Karpas-422 (cell line): ENCODE measurements around the gene PPARA. TPM values are rescaled to one million over a fixed set of nuclear protein-coding genes. Genes with fewer than 3 reads are reported as not detected.

ENCODE experiments used
- DNase-seq: peaks from one replicate; pipeline ENCODE4 v3.0.0-alpha.2; 2015
- H2AFZ ChIP-seq: fragments of 200-600 bp; sonication (generic); 2 replicates; pipeline ENCODE4 v1.6.1; 2014; ENCODE audit warnings: antibody characterized with exemption, low read length, mixed read lengths
- H3K27ac ChIP-seq: fragments of 200-600 bp; sonication (generic); 2 replicates; pipeline ENCODE4 v1.5.1; 2014; ENCODE audit warnings: mild to moderate bottlenecking, low read length, moderate library complexity
- H3K27me3 ChIP-seq: fragments of 200-600 bp; sonication (generic); 2 replicates; pipeline ENCODE4 v1.6.1; 2014; ENCODE audit warnings: low read length, mixed read lengths
- H3K36me3 ChIP-seq: fragments of 200-600 bp; sonication (generic); 2 replicates; pipeline ENCODE4 v1.6.1; 2014; ENCODE audit warnings: low read length, mixed read lengths; ENCODE audit not compliant: insufficient read depth
- H3K4me1 ChIP-seq: fragments of 200-600 bp; sonication (generic); 2 replicates; pipeline ENCODE4 v1.6.1; 2014; ENCODE audit warnings: mild to moderate bottlenecking, low read length, mixed read lengths
- H3K4me2 ChIP-seq: fragments of 200-600 bp; sonication (generic); 2 replicates; pipeline ENCODE4 v1.6.1; 2014; ENCODE audit warnings: low read length, low read depth, mild to moderate bottlenecking; ENCODE audit not compliant: poor library complexity, severe bottlenecking
- H3K4me3 ChIP-seq: fragments of 200-600 bp; sonication (generic); 2 replicates; pipeline ENCODE4 v1.5.1; 2014; ENCODE audit warnings: mild to moderate bottlenecking, antibody characterized with exemption, low read length, mixed read lengths
- H3K79me2 ChIP-seq: fragments of 200-600 bp; sonication (generic); 2 replicates; pipeline ENCODE4 v1.6.1; 2014; ENCODE audit warnings: mild to moderate bottlenecking, low read length, mixed read lengths
- H3K9ac ChIP-seq: fragments of 200-600 bp; sonication (generic); 2 replicates; pipeline ENCODE4 v1.6.0; 2014; ENCODE audit warnings: low read length
- H3K9me2 ChIP-seq: fragments of 200-600 bp; sonication (generic), shearing (Covaris generic); replicated peaks from 2 replicates; pipeline ENCODE4 v1.6.0; 2014; ENCODE audit warnings: mild to moderate bottlenecking, low read length, moderate library complexity; ENCODE audit not compliant: insufficient read depth
- H3K9me3 ChIP-seq: fragments of 300-700, 200-600 bp; sonication (generic); 2 replicates; pipeline ENCODE4 v1.6.1; 2014; ENCODE audit warnings: low read length, mixed read lengths
- H4K20me1 ChIP-seq: fragments of 200-600 bp; sonication (generic); 2 replicates; pipeline ENCODE4 v1.6.1; 2014; ENCODE audit warnings: mild to moderate bottlenecking, antibody characterized with exemption, low read length, low read depth; ENCODE audit not compliant: insufficient read depth
- total RNA-seq: library from RNA; depleted of rRNA; stranded (reverse); fragments of >200 nt; shearing (Covaris generic); gene quantifications from 2 replicates; pipeline ENCODE4 v1.2.3, GENCODE V29; 2014; ENCODE audit warnings: low replicate concordance

The PPARA gene
- total RNA-seq, 1 experiment from 2014 or later, result 23.5 TPM

DNA sequence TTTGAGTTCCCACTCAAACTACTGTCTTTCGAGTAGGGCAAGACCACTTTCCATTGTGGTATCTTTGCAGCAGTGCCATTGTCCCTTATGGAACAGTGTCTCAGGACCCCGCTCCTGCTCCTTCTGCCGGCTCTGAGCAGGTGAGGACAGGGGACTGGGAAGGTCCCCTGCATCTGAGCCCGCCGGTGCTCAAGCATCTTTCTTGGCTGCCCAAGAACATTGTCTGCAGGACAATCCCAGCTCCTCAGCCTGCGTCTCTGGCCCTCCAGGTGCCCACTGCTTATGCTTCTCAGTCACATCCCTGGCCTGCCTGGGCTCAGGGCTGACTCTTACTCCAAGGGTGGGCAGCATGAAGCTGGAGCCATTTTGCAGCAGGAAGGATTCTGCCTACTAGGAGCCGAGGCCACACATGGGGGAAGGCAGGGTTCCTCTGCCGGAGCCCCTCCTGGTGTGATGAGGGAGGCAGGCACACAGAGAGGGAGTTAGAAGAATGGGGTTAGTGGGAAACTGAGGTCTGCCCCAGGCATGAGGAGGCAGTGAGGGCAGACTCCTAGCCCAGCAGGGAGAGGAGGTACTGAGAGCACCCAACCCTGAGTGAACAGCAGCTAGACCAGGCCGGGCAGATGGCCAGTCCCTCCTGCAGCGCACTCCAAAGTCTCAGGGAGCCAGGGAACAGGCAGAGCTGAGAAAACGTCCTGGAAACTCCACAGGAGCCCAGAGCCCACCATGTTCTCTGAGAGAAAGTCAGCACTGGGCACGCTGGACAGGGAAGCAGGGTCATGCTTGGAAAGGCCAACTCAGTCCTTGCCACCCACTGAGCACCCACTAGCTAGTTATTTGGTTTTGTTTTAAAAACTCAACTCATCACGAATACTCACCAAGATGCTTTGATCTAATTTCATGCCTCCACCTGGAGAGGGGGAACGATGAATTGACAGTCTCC is 7.5 kb upstream of the PPARA start:
- Histone ChIP-seq H3K9me2 (no peaks in the 10 kb centered on the region), H3K4me1 (no peaks in the 10 kb centered on the region), H3K27ac (no peak overlapping the region), H3K36me3 (no peaks in the 10 kb centered on the region), H2AFZ (no peak overlapping the region), H3K9ac (no peak overlapping the region), H3K9me3 (no peaks in the 10 kb centered on the region), H3K79me2 (no peaks in the 10 kb centered on the region), H4K20me1 (no peaks in the 10 kb centered on the region), H3K4me3 (no peak overlapping the region), H3K27me3 (no peaks in the 10 kb centered on the region), H3K4me2 (no peak overlapping the region)
- DNase-seq, result no peak

DNA sequence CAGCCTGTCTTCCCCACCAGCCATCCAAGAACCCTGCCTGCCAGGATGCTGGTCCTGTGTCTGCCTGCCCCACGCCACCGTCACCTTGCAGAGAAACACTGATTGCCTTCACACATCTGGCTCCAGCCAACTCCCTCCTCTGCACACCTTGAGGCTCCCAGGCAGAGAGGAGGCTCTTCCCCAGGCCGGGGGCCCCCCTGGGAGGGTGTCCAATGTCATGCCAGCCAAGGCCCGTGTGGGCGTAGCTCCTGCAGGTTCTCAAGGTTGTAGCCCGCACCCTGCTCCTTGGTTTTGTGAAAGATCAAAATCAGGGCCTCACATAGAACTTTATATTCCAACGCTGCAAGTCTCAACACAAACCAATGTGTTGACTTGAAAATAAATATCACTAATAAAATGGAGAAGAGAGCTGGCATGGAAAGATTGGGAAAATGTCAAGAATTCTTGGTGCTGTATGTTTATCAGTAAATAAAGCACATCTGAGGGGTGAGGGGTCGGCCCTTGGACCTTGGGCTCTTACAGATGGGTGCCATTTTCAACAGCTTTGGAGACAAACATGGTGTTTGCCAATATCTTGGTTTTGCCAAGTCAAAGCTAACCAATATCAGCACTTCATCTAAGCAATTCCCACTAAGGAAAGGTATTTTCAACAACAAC is 6.7 kb upstream of the PPARA start:
- Histone ChIP-seq H3K79me2 (no peaks in the 10 kb centered on the region), H3K27me3 (no peaks in the 10 kb centered on the region), H3K9ac (no peak overlapping the region), H3K4me3 (no peak overlapping the region), H3K27ac (no peak overlapping the region), H2AFZ (no peak overlapping the region), H3K4me2 (no peak overlapping the region), H3K9me2 (no peaks in the 10 kb centered on the region), H3K9me3 (no peaks in the 10 kb centered on the region), H4K20me1 (no peaks in the 10 kb centered on the region), H3K4me1 (no peaks in the 10 kb centered on the region), H3K36me3 (no peaks in the 10 kb centered on the region)
- no peak for DNase-seq

DNA sequence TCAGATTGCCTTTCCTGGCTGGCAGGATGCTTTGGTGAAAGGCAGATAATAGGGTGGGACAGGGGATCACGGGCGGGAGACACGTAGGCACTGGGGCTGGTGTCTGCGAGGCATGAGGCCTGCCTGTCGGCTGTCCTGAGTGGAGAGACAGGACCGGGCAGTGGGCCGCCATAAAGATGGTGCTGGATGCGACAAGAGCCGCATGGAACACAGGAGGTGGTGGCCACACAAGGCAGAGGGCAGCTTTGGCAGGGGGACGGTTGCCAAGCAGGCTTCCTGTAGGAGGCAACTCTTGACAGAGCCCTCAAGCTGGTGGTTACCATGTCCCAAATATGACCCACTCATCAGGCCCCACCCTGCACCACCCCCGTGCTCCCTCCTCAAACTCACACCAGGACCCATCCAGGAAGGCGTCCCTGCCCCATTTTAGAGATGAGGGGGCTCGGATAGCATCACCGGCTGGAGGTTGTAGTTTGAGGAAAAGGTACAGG is 4.9 kb upstream of the PPARA start:
- H4K20me1 ChIP-seq, result no peaks in the 10 kb centered on the region
- H2AFZ ChIP-seq, result no peak overlapping the region
- H3K4me1 ChIP-seq, result peaks cover 10% of the 10 kb centered on the region
- H3K9ac ChIP-seq, result no peak overlapping the region
- H3K9me2 ChIP-seq, result no peaks in the 10 kb centered on the region
- no peaks in the 10 kb centered on the region for H3K27me3 ChIP-seq
- no peak overlapping the region for H3K4me3 ChIP-seq
- H3K27ac ChIP-seq, result no peak overlapping the region
- H3K9me3 ChIP-seq, result no peaks in the 10 kb centered on the region
- no peak for DNase-seq
- H3K4me2 ChIP-seq, result no peak overlapping the region
- H3K79me2 ChIP-seq, result no peaks in the 10 kb centered on the region
- no peaks in the 10 kb centered on the region for H3K36me3 ChIP-seq

DNA sequence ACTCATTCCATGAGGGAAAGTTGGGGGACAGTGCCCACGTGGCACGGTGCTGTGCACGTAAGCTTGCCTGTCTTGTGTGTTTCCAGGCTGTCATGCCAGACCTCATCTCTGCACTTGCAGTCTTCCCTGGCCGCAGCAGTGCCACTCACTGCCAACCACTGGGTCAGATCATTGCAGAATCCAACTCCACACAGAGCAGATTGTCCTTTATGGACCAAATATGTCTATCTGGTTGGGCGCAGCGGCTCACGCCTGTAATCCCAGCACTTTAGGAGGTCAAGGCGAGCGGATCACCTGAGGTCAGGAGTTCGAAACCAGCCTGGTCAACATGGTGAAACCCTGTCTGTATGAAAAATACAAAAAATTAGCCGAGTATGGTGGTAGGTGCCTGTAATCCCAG is 4.4 kb upstream of the PPARA start:
- no peaks in the 10 kb centered on the region for H3K79me2 ChIP-seq

DNA sequence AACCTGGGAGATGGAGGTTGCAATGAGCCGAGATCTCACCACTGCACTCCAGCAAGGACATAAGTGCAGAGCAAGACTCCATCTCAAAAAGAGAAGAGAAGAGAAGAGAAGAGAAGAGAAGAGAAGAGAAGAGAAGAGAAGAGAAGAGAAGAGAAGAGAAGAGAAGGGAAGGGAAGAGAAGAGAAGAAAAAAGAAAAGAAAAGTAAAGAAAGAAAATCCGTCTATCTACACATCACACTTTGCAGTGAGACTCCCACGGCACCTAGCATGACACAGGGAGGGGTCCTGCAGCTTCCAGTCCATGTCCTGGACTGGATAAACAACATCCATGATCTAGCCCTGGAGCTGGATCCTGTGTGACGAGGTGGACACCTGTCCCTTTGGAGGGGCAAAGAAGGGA is 4.0 kb upstream of the PPARA start:
- Histone ChIP-seq H3K36me3 (no peaks in the 10 kb centered on the region), H3K9ac (no peak overlapping the region), H2AFZ (no peak overlapping the region), H3K9me3 (no peaks in the 10 kb centered on the region), H3K27ac (no peak overlapping the region), H3K4me3 (no peak overlapping the region), H3K9me2 (no peaks in the 10 kb centered on the region), H3K27me3 (no peaks in the 10 kb centered on the region), H3K79me2 (peaks cover 1% of the 10 kb centered on the region), H3K4me2 (no peak overlapping the region), H4K20me1 (no peaks in the 10 kb centered on the region), H3K4me1 (peaks cover 10% of the 10 kb centered on the region)
- no peak for DNase-seq

More for the DNA sequence above, 4.4 kb upstream of the PPARA start:
- H3K9ac ChIP-seq, result no peak overlapping the region
- no peaks in the 10 kb centered on the region for H3K9me2 ChIP-seq
- H3K9me3 ChIP-seq, result no peaks in the 10 kb centered on the region
- no peak overlapping the region for H3K4me3 ChIP-seq
- H4K20me1 ChIP-seq, result no peaks in the 10 kb centered on the region
- peaks cover 10% of the 10 kb centered on the region for H3K4me1 ChIP-seq
- DNase-seq, result no peak
- no peaks in the 10 kb centered on the region for H3K27me3 ChIP-seq
- H3K36me3 ChIP-seq, result no peaks in the 10 kb centered on the region
- no peak overlapping the region for H3K27ac ChIP-seq
- H3K4me2 ChIP-seq, result no peak overlapping the region
- no peak overlapping the region for H2AFZ ChIP-seq

DNA sequence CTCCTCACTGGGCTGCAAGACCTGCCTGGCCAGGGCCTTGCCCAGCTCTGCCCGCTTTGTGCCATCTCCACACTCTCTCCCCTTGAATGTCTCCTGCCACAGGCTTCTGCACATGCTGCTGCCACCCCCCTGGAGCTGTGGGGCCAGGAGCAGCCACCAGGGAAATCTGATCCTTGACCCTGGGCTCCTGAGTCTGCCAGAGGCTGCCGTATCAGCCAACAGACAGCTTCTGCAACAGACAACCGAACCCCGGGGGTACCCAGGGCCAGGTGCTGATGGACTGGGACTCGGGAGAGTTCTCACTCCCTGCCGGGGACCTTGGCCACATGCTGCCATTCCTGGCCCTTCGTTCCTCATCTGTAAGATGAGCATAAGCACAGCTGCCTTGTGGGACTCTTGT is 3.3 kb upstream of the PPARA start:
- no peaks in the 10 kb centered on the region for H3K36me3 ChIP-seq
- no peak overlapping the region for H3K9ac ChIP-seq

DNA sequence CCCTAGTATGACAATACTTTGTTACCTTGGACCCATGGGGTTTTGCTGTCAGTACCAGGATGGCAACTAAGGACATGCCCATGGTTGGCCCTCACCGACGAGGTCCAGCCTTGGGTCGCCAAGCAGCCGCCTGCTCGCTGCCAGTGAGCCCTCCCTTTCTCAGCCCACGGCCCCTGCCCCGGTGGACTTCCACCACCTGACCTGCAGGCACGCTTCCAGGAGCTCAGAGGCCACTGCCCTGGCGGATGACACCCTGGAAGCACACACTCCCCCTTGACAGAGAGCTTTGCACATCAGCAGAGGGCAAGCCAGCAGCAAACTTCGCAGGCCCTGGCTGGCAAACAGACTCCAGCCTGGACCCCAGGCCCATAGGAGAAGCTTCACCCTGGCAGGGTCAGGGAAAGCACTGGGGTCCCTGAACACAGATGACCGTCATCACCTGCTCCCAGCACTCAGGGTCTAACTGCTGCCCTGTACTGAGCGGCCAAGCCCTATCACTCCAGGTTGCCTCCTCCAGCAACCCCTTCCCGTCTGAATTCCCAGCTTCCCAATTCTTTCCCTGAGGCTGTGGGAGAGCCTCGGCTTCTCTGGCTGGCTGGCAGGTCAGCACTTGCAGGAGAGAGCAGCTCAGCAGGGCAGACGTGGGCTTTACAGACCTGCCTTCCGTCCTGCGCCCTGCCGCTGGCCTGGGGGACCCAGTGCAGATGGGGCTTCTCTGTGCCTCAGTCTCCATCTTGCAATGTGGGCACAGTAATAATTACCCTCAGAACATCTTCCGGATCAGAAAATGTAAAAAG is 2.7 kb upstream of the PPARA start:
- H3K9me2 ChIP-seq, result no peaks in the 10 kb centered on the region
- H3K4me2 ChIP-seq, result no peak overlapping the region
- no peaks in the 10 kb centered on the region for H3K9me3 ChIP-seq
- H2AFZ ChIP-seq, result no peak overlapping the region
- DNase-seq, result no peak
- peaks cover 4% of the 10 kb centered on the region; the same call in 1 of the 2 replicates for H3K36me3 ChIP-seq
- peaks cover 24% of the 10 kb centered on the region for H3K4me1 ChIP-seq
- no peak overlapping the region for H3K27ac ChIP-seq
- H4K20me1 ChIP-seq, result no peaks in the 10 kb centered on the region
- peaks cover 13% of the 10 kb centered on the region for H3K79me2 ChIP-seq
- no peak overlapping the region for H3K4me3 ChIP-seq
- H3K9ac ChIP-seq, result no peak overlapping the region
- H3K27me3 ChIP-seq, result no peaks in the 10 kb centered on the region

More for the DNA sequence above, 3.3 kb upstream of the PPARA start:
- no peak overlapping the region for H2AFZ ChIP-seq
- no peaks in the 10 kb centered on the region for H3K27me3 ChIP-seq
- peaks cover 17% of the 10 kb centered on the region for H3K4me1 ChIP-seq
- no peak overlapping the region for H3K4me3 ChIP-seq
- no peaks in the 10 kb centered on the region for H3K9me3 ChIP-seq
- no peaks in the 10 kb centered on the region for H3K9me2 ChIP-seq
- no peak overlapping the region for H3K4me2 ChIP-seq
- no peak for DNase-seq
- H4K20me1 ChIP-seq, result no peaks in the 10 kb centered on the region
- H3K27ac ChIP-seq, result no peak overlapping the region
- H3K79me2 ChIP-seq, result peaks cover 9% of the 10 kb centered on the region

DNA sequence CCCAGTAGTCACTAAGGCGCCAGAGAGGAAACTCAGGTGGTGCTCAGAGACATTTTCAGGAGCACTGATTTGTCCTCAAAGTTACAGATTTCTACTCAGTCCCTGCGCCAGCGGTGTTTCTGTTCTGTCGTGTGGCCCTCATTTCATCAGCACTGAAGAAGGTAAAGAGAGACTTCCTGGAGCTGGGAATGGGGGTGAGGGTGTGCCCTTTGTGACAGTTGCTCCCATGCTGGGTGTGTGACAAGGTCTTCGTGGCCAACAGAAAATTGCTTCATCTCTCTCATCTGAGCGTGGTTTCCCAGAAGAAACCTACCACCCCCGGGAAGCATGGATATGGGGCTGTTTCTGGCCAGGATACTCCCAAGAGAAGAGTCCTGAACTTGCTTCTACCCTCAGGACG is 2.0 kb upstream of the PPARA start:
- peaks cover 24% of the 10 kb centered on the region for H3K4me1 ChIP-seq

More for the DNA sequence above, 2.0 kb upstream of the PPARA start:
- Histone ChIP-seq H3K27ac (no peak overlapping the region), H3K27me3 (no peaks in the 10 kb centered on the region), H3K4me3 (no peak overlapping the region), H3K9me3 (no peaks in the 10 kb centered on the region), H3K9me2 (no peaks in the 10 kb centered on the region), H3K79me2 (peaks cover 17% of the 10 kb centered on the region), H4K20me1 (no peaks in the 10 kb centered on the region), H3K36me3 (peaks cover 5% of the 10 kb centered on the region; the same call in 1 of the 2 replicates), H3K4me2 (no peak overlapping the region), H3K9ac (no peak overlapping the region), H2AFZ (no peak overlapping the region)
- no peak for DNase-seq
